ENCODE results near the gene NOTCH1. TPM values are rescaled to one million over a fixed set of nuclear protein-coding genes. Genes with fewer than 3 reads are reported as not detected.

The NOTCH1 gene
- total RNA-seq, 2 experiments from 2014 or later: 17.6 to 17.9 TPM

GRCh38 chr9:136572828-136573625 lies 27.2 kb upstream of the NOTCH1 start:
- no peaks in the 10 kb centered on the region for H3K4me1 ChIP-seq (ENCODE audit: insufficient read depth, low read length, poor library complexity, severe bottlenecking)
- POLR2A ChIA-PET: no interaction called here
- no peak overlapping the region for H3K4me2 ChIP-seq (ENCODE audit: low read length)
- H3K27ac ChIP-seq (ENCODE audit: low read depth, low read length, poor library complexity, severe bottlenecking): no peak overlapping the region
- BruUV-seq (replicated peaks): no TSS peak
- H3K9me3 ChIP-seq (ENCODE audit: low read length): no peaks in the 10 kb centered on the region
- no peak for TF ChIP-seq EZH2phosphoT487 (IDR thresholded peaks at IDR 0.05; ENCODE audit: borderline replicate concordance, low read depth, low read length)
- no peak for TF ChIP-seq CTCF (conservative IDR thresholded peaks at IDR 0.05; ENCODE audit: low read length)
- H3K36me3 ChIP-seq (ENCODE audit: insufficient read depth, low read length): no peaks in the 10 kb centered on the region
- CTCF ChIA-PET (ENCODE audit: unreplicated experiment): interaction anchor here (0.6 kb wide), 1 partner anchor 1558 kb away, joined by 3 read pairs; no protein-coding TSS in a partner anchor
- DNase-seq (ENCODE audit: low spot score): no peak
- H3K79me2 ChIP-seq (ENCODE audit: insufficient read depth, low read depth, low read length): no peaks in the 10 kb centered on the region
- intact Hi-C loops (cut with micrococcal nuclease; ENCODE audit: unreplicated experiment): no loop called here
- no peaks in the 10 kb centered on the region for H4K20me1 ChIP-seq (ENCODE audit: insufficient read depth, low read length)
- H3K9me2 ChIP-seq (ENCODE audit: insufficient read depth, low read length): no peaks in the 10 kb centered on the region
- no peak overlapping the region for H2AFZ ChIP-seq (ENCODE audit: low read length)
- no peak overlapping the region for H3K4me3 ChIP-seq (ENCODE audit: low read depth, low read length, poor library complexity, severe bottlenecking)

- no peak overlapping the region for H3K4me3 ChIP-seq (ENCODE audit: low read depth, low read length, poor library complexity, severe bottlenecking)
- H3K4me2 ChIP-seq (ENCODE audit: low read length): no peak overlapping the region
- no peak overlapping the region for H2AFZ ChIP-seq (ENCODE audit: low read length)
- H3K79me2 ChIP-seq (ENCODE audit: insufficient read depth, low read depth, low read length): no peaks in the 10 kb centered on the region
- H4K20me1 ChIP-seq (ENCODE audit: insufficient read depth, low read length): no peaks in the 10 kb centered on the region
- H3K36me3 ChIP-seq (ENCODE audit: insufficient read depth, low read length): no peaks in the 10 kb centered on the region
- no TSS peak for BruUV-seq (replicated peaks)
- ChIA-PET POLR2A (no interaction called here), CTCF (ENCODE audit: unreplicated experiment) (interaction anchor here (0.6 kb wide), 1 partner anchor 1557 kb away, joined by 3 read pairs; no protein-coding TSS in a partner anchor)
- no peaks in the 10 kb centered on the region for H3K9me2 ChIP-seq (ENCODE audit: insufficient read depth, low read length)
- intact Hi-C loops (cut with micrococcal nuclease; ENCODE audit: unreplicated experiment): no loop called here
- TF ChIP-seq CTCF (conservative IDR thresholded peaks at IDR 0.05; ENCODE audit: low read length): no peak
- TF ChIP-seq EZH2phosphoT487 (IDR thresholded peaks at IDR 0.05; ENCODE audit: borderline replicate concordance, low read depth, low read length): no peak
- no peaks in the 10 kb centered on the region for H3K9me3 ChIP-seq (ENCODE audit: low read length)
- no peak overlapping the region for H3K27ac ChIP-seq (ENCODE audit: low read depth, low read length, poor library complexity, severe bottlenecking)
- H3K4me1 ChIP-seq (ENCODE audit: insufficient read depth, low read length, poor library complexity, severe bottlenecking): no peaks in the 10 kb centered on the region
- DNase-seq (ENCODE audit: low spot score): no peak
Measured at GRCh38 chr9:136572003-136572827, 26.4 kb upstream of the NOTCH1 start.
